ENCODE results near the gene CTDNEP1.

GRCh38 chr17:7221278-7222092, 30.0 kb downstream of the CTDNEP1 start:
- no peak for TF ChIP-seq ZNF274 (IDR thresholded peaks at IDR 0.05; ENCODE audit: low read depth, low read length)
- TF ChIP-seq YY1 (IDR thresholded peaks at IDR 0.05; ENCODE audit: insufficient read depth, insufficient read length) = no peak
- TF ChIP-seq SUZ12 (IDR thresholded peaks at IDR 0.05; ENCODE audit: extremely low read depth, insufficient read depth, insufficient read length) = no peak
